GM12872 (cell line): Measurements from ENCODE around the gene DOK4.

ENCODE experiments used
- TF ChIP-seq, protein P1 (sequence below): IDR thresholded peaks from 3 replicates; pipeline ENCODE4 v1.5.1; 2011; ENCODE audit warnings: low read depth, mild to moderate bottlenecking, low read length, moderate library complexity; ENCODE audit not compliant: insufficient read depth

DOK4 gene

DNA sequence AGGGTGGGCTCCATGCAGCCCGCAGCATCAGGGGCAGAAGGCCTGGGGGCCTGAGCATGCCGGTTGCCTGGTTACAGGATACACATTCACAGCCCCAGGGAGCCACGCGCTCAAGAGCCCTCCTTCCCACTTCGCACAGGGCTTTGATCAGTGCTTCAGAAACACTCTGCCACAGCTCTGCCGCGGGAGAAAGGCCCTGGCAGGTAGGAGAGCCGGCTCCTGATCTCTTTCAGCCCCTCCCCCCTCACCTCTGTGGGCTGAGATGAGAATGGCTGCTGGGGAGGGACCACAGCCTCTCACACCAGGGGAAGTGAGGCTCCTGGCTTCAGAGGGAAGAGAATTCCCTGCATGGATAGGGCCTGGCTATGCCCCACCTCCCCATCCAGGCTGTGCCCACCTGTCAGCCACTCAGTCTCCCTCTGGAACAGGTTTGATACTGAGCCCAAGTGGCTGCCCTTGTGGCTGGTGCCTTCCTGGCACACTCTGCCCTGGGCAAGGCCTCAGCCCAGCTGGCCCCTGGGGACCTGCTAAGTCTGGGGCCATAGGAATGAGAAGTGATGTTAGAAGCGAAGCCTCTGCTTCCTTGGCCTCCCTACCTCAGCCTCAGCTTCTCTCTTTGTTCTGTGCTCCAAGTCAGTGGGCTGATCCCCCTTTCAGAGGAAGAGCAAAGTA, 8.6 kb downstream of the DOK4 start:
- TF ChIP-seq, protein P1, sequence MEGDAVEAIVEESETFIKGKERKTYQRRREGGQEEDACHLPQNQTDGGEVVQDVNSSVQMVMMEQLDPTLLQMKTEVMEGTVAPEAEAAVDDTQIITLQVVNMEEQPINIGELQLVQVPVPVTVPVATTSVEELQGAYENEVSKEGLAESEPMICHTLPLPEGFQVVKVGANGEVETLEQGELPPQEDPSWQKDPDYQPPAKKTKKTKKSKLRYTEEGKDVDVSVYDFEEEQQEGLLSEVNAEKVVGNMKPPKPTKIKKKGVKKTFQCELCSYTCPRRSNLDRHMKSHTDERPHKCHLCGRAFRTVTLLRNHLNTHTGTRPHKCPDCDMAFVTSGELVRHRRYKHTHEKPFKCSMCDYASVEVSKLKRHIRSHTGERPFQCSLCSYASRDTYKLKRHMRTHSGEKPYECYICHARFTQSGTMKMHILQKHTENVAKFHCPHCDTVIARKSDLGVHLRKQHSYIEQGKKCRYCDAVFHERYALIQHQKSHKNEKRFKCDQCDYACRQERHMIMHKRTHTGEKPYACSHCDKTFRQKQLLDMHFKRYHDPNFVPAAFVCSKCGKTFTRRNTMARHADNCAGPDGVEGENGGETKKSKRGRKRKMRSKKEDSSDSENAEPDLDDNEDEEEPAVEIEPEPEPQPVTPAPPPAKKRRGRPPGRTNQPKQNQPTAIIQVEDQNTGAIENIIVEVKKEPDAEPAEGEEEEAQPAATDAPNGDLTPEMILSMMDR = no peak

DNA sequence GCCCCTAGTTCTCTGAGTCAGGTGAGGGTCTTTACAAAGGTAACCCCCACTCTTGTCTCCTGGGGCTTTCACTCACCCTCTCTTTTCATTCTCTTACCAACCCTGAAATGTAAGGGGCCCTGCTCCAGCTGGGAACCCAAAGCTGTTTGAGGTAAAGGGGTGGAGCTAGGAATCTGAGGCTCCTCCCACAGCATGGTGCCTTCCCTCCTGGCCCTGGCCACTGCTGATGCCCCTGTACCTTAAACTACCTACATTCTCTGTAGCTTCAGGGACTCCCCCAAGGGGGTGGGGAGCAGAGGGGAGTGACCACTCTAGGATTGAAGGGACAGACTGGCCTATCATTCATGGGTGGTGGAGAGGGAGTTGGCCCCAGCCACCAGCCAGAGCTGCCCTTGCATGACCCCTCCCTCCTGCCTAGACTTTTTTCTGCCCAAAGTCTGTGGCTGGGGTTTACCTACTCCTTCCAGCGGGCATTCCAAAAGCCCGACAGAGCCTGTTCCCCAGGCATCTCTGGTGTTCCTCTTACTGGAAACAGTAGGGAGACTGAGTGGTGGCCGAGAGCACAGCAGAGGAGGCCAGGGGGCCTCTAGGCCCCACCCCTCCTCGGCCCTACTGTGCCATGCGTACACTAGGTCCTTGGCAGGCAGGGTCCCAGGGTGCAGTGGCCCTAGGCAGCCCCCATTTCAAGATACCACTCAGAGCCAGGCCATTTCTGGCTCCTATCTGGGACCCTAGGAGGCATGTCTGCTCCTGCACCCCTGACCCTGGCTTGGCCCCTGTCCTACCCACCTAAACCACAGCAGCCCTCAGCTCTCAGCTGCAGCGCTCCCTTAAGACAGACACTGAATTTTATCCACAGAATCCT, 9.5 kb downstream of the DOK4 start:
- TF ChIP-seq, protein P1 = no peak

DNA sequence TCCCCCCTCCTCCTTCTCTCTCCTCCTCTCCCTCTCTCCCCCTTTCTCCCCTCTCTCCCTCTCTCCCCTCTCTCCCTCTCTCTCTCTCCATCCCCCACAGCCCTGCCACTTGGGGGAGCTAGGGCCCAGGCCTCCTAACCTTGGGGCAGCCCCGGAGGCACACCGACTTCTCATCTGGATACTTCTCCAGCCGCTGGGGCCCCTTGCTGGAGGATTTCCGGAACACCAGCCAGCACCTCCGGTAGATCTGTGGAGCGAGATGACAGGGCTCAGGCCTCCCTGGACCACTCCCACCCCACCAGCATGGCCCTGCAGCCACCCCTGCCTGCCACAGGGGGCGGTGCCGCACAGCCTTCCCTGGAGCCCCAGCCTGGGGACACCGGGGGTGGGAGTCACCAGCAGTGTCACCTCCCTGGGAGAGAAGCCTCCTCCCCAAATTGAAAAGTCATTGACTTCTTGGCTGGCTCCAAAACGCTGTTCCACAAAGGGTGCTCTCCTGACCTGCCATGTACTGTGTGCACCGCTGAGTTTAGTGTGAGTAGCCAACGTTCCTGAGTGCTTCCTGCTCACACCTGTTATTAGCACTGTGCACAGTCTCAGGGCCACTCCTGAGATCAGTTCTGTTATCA, 10.5 kb downstream of the DOK4 start:
- TF ChIP-seq, protein P1 = peak; percentile 69

DNA sequence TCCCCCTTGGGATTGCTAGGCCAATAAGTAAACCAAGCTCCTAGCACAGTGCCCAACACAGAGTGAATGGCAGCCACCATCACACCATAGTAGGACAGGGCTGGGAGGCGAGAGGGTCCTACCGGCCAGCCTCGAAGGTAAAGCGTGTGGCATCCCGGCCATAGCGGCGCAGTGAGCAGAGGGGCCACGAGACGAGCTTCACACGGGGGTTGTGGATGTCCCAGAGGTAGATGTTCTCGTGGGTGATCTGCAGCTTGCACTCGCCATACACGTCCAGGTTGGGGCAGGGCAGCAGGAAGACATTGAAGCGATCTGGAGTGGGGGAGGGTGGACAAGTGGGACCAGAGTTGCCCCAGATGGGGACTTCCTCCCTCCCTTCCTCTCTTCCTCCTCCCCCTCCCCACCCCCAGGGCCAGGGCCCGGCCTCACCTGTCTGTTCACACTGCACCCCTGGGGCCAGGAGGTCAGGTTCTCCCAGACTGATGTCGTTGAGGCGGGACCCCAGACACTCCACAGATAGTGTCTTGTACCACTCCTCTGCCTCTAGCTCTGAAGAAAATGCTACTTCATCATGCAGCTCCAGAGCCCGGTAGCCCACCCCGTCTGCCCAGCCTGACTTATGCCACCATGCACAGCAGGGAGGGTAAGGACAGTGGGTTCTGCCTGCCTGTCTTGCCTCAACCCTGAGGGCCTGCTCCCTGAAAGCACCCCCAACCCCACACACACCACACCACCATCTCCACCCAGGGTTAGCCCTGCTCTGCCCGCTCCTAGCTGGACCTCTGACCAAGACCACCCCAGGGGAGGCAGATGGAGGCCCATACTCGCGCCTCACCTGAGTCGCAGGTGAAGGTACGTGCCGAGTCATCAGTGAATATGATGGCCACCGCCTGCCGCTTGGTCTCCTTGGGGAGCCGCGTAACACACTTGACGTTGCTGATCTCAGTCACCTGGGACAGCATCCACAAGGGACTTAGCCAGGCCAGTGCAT, 11.3 kb downstream of the DOK4 start:
- TF ChIP-seq, protein P1 = no peak

DNA sequence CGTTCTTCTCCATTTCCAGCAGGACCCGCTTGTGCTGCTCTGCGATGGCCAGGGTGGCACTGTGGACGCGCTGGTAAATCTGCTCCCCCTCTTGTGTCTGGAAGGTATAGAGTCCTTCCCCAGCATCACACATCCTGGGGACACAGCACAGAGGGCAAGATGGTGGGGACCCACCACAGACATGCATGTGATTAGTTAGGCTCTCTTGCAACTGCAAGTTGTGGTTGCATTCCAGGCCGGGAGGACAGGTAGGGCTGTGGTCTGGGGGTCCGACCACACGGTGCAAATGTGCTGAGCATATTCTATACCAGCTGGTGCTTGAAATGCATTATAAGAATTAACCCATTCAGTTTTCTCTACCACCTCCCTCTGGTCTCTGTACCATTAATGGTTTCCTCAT, 12.4 kb downstream of the DOK4 start:
- TF ChIP-seq, protein P1 = no peak

DNA sequence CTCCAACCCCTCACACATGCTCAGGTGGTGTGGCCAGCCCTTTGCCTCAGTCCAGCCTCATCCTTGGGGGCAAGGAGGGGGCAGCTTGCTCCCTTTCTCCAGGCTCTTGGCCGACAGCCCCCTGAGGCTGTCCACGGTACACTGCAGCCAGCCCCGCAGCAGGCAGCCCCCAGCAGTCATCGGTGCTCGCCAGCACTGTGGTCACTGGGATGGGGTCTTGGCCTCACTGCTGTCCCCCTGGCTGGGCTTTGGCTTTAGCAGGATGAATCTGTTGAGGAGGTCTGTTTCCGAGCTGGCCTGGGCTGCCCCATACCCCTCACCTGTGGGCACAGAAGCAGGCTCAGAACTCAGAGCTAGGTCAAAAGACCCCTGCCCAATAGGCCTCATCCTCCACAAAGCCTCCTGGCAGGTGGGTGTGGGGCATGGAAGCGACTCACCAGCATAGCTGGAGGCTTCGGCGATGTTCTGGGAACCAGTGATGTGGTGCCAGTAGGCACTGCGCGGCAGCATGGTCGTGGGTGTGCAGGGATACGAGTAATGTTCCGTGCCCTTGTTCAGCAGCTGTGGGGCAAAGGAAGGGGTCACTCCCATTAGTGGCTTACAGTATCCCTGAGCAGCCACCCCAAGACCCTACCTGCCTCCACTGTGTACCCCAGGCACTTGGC, 13.0 kb downstream of the DOK4 start:
- TF ChIP-seq, protein P1 = no peak
